HCT116 (cell line): Measurements from ENCODE around the gene GAK. TPM values are rescaled to one million over a fixed set of nuclear protein-coding genes. Genes with fewer than 3 reads are reported as not detected.

Source experiments
- ATAC-seq: fragments of 200-7000 bp; cut with Tn5 transposase; 2 replicates; pipeline ENCODE4 v1.9.1; 2020; ENCODE audit warnings: mild to moderate bottlenecking, moderate library complexity
- BruUV-seq: library from RNA; stranded (reverse); fragments of 400-500 nt; replicated peaks from 2 replicates; lab custom pipeline; 2021; lab: Mats Ljungman, UMichigan
- CTCF ChIA-PET: fragments of 300-600 bp; sonication (Branson Sonifier 250); formaldehyde crosslinking; loops from one replicate; lab custom pipeline; 2021; ENCODE audit warnings: antibody characterized with exemption; lab: Charles Lee
- POLR2A ChIA-PET: fragments of 300-600, 350-600 bp; sonication (Branson Sonifier 250); formaldehyde crosslinking; loops from one replicate; lab custom pipeline; 2021; ENCODE audit warnings: antibody characterized with exemption; lab: Charles Lee
- RAD21 ChIA-PET, 2 experiments: fragments of 300-600 bp; sonication (Branson Sonifier 250); formaldehyde crosslinking; loops; one replicate each; lab custom pipeline; 2023; ENCODE audit warnings: low total read pairs in 2 of 2; ENCODE audit not compliant: uncharacterized antibody in 2 of 2, unreplicated experiment in 2 of 2, low non-redundant PET in 1 of 2; lab: Charles Lee
- DNase-seq: peaks from one replicate; pipeline ENCODE4 v3.0.0-alpha.2; 2010; ENCODE audit warnings: low read depth, low spot score
- H2AFZ ChIP-seq: fragments of 200-600 bp; shearing (Covaris generic), sonication (generic); 2 replicates; pipeline ENCODE4 v1.6.1; 2017; ENCODE audit warnings: low read depth, mixed run types, mixed read lengths, antibody characterized with exemption, low read length; ENCODE audit not compliant: poor library complexity, severe bottlenecking
- H3K27ac ChIP-seq: 2 replicates; pipeline ENCODE4 v1.5.1; 2012; ENCODE audit warnings: low read depth, low read length
- H3K27me3 ChIP-seq: fragments of 200-600 bp; sonication (generic); 2 replicates; pipeline ENCODE4 v1.6.1; 2016; ENCODE audit warnings: mixed run types, low read length, mixed read lengths; ENCODE audit not compliant: insufficient read depth
- H3K36me3 ChIP-seq, 2 experiments: fragments of 200-500 bp in 1 of 2; fragments of 200-600 bp in 1 of 2; sonication (Bioruptor generic) in 1 of 2; sonication (generic) in 1 of 2; 2 replicates each; pipeline versions ENCODE4 v1.5.1 to v1.6.1; 2014 to 2016; ENCODE audit warnings: low read length in 2 of 2, inconsistent platforms in 1 of 2, mixed read lengths in 1 of 2, mixed run types in 1 of 2; ENCODE audit not compliant: insufficient read depth in 2 of 2, control insufficient read depth in 1 of 2
- H3K4me1 ChIP-seq, 2 experiments: fragments of 200-600 bp in 1 of 2; sonication (generic) in 1 of 2; 2 replicates each; pipeline versions ENCODE4 v1.5.1 to v1.6.1; 2012 to 2017; ENCODE audit warnings: low read length in 2 of 2, inconsistent platforms in 1 of 2, mild to moderate bottlenecking in 1 of 2, mixed read lengths in 1 of 2, mixed run types in 1 of 2, moderate library complexity in 1 of 2; ENCODE audit not compliant: insufficient read depth in 2 of 2, control insufficient read depth in 1 of 2
- H3K4me2 ChIP-seq: fragments of 200-600 bp; sonication (generic); 2 replicates; pipeline ENCODE4 v1.6.1; 2017; ENCODE audit warnings: mixed run types, low read length, mixed read lengths
- H3K4me3 ChIP-seq, 2 experiments: fragments of 200-600 bp in 1 of 2; sonication (generic) in 1 of 2; replicated peaks in 1 of 2; 2 replicates each; pipeline ENCODE4 v1.5.1; 2011 to 2016; ENCODE audit warnings: low read length in 2 of 2, control low read depth in 1 of 2, low read depth in 1 of 2, mild to moderate bottlenecking in 1 of 2, mixed read lengths in 1 of 2, mixed run types in 1 of 2
- H3K79me2 ChIP-seq: fragments of 200-600 bp; sonication (generic); 2 replicates; pipeline ENCODE4 v1.6.1; 2017; ENCODE audit warnings: mild to moderate bottlenecking, mixed run types, low read length, moderate library complexity, mixed read lengths; ENCODE audit not compliant: insufficient read depth
- H3K9ac ChIP-seq: fragments of 200-600 bp; sonication (generic); 2 replicates; pipeline ENCODE4 v1.6.1; 2016; ENCODE audit warnings: low read length, mixed read lengths
- H3K9me2 ChIP-seq: fragments of 200-600 bp; sonication (generic), shearing (Covaris generic); 2 replicates; pipeline ENCODE4 v1.6.1; 2017; ENCODE audit warnings: mixed run types, mild to moderate bottlenecking, moderate library complexity; ENCODE audit not compliant: insufficient read depth
- H3K9me3 ChIP-seq, 2 experiments: fragments of 200-500 bp in 1 of 2; fragments of 200-600 bp in 1 of 2; sonication (Bioruptor generic) in 1 of 2; sonication (generic) in 1 of 2; 2 replicates each; pipeline ENCODE4 v1.6.1; 2014 to 2017; ENCODE audit warnings: low read length in 2 of 2, mixed read lengths in 2 of 2, inconsistent platforms in 1 of 2, low read depth in 1 of 2, mild to moderate bottlenecking in 1 of 2, mixed run types in 1 of 2, moderate library complexity in 1 of 2; ENCODE audit not compliant: control insufficient read depth in 1 of 2, insufficient read depth in 1 of 2
- H4K20me1 ChIP-seq: fragments of 200-600 bp; sonication (generic), shearing (Covaris generic); 2 replicates; pipeline ENCODE4 v1.6.1; 2017; ENCODE audit warnings: mixed run types, mild to moderate bottlenecking, moderate library complexity; ENCODE audit not compliant: insufficient read depth
- CTCF ChIP-seq, 3 experiments: fragments of 200-600 bp in 1 of 3; sonication (generic) in 1 of 3; IDR thresholded peaks in 2 of 3; conservative IDR thresholded peaks in 1 of 3; 2 replicates each; pipeline ENCODE4 v1.5.1; 2012 to 2017; ENCODE audit warnings: low read depth in 2 of 3, low read length in 2 of 3, antibody characterized with exemption in 1 of 3, borderline replicate concordance in 1 of 3, control low read depth in 1 of 3, mild to moderate bottlenecking in 1 of 3, mixed read lengths in 1 of 3, mixed run types in 1 of 3, moderate library complexity in 1 of 3; ENCODE audit not compliant: insufficient read depth in 1 of 3
- EGR1 ChIP-seq: IDR thresholded peaks from 2 replicates; pipeline ENCODE4 v1.6.1; 2012; ENCODE audit warnings: low read depth
- ELF1 ChIP-seq: IDR thresholded peaks from 2 replicates; pipeline ENCODE4 v1.6.1; 2012; ENCODE audit warnings: low read depth, borderline replicate concordance
- EZH2 ChIP-seq: fragments of 200-600 bp; sonication (generic); IDR thresholded peaks from 2 replicates; pipeline ENCODE4 v1.6.1; 2017; ENCODE audit warnings: antibody characterized with exemption, mixed run types
- FOSL1 ChIP-seq: IDR thresholded peaks from 2 replicates; pipeline ENCODE4 v1.6.1; 2012; ENCODE audit warnings: low read depth
- MAX ChIP-seq: IDR thresholded peaks from 2 replicates; pipeline ENCODE4 v1.6.1; 2012
- POLR2A ChIP-seq: IDR thresholded peaks from 2 replicates; pipeline ENCODE4 v1.7.0; 2011; ENCODE audit warnings: borderline replicate concordance; ENCODE audit not compliant: insufficient read depth, insufficient read length; ENCODE audit errors: extremely low read depth
- POLR2AphosphoS5 ChIP-seq: IDR thresholded peaks from 2 replicates; pipeline ENCODE4 v1.6.1; 2011; ENCODE audit warnings: mild to moderate bottlenecking, low read depth, low read length, moderate library complexity
- RAD21 ChIP-seq: IDR thresholded peaks from 2 replicates; pipeline ENCODE4 v1.6.1; 2012; ENCODE audit warnings: low read depth, mild to moderate bottlenecking
- SIN3A ChIP-seq: IDR thresholded peaks from 2 replicates; pipeline ENCODE4 v1.6.1; 2012; ENCODE audit warnings: low read depth
- SP1 ChIP-seq: IDR thresholded peaks from 2 replicates; pipeline ENCODE4 v1.6.1; 2012; ENCODE audit warnings: low read depth
- SRF ChIP-seq: IDR thresholded peaks from 2 replicates; pipeline ENCODE4 v1.6.1; 2012; ENCODE audit warnings: low read depth
- TCF7L2 ChIP-seq: IDR thresholded peaks from 2 replicates; pipeline ENCODE4 v1.7.0; 2011; ENCODE audit warnings: borderline replicate concordance, inconsistent platforms; ENCODE audit not compliant: insufficient read depth, insufficient read length; ENCODE audit errors: extremely low read depth
- ZFX ChIP-seq: fragments of 450-650 bp; IDR thresholded peaks from 2 replicates; pipeline ENCODE4 v1.6.1; 2017
- ZNF274 ChIP-seq: fragments of 200-500 bp; sonication (Bioruptor generic); IDR thresholded peaks from 2 replicates; pipeline ENCODE4 v1.6.1; 2014; ENCODE audit warnings: mild to moderate bottlenecking, low read depth, low read length, inconsistent platforms
- intact Hi-C: fragments of 100-400 bp; cut with micrococcal nuclease; formaldehyde crosslinking; loops from 2 replicates; pipeline ENCODE4 v1.10.0; 2022
- total RNA-seq: library from RNA; stranded (reverse); gene quantifications from one replicate; pipeline ENCODE4 v1.2.1, GENCODE V29; 2021; ENCODE audit not compliant: unreplicated experiment

The GAK gene
- total RNA-seq, 1 experiment from 2014 or later, result 123 TPM

- TF ChIP-seq EZH2 (no peak), TCF7L2 (no peak), SRF (no peak), POLR2AphosphoS5 (no peak), SIN3A (no peak), SP1 (no peak), MAX (no peak), ELF1 (no peak), EGR1 (no peak), RAD21 (no peak)
Observed at GRCh38 chr4:883377-884095, 48.6 kb downstream of the GAK start (continued).

GRCh38 chr4:882646-883045, 49.5 kb downstream of the GAK start:
- intact Hi-C loops, result no loop called here
- TF ChIP-seq ELF1 (no peak), TCF7L2 (no peak), POLR2A (no peak), EZH2 (no peak), CTCF (IDR thresholded peaks at IDR 0.05 in 2 of 3, conservative IDR thresholded peaks at IDR 0.05 in 1 of 3; ENCODE audit: borderline replicate concordance in 1 of 3, insufficient read depth in 1 of 3, low read depth in 2 of 3, low read length in 2 of 3) (no peak), FOSL1 (no peak), ZFX (no peak), EGR1 (no peak), SP1 (no peak), ZNF274 (no peak)
- Histone ChIP-seq H3K27ac (no peak overlapping the region), H2AFZ (no peak overlapping the region), H3K9me3 (no peaks in the 10 kb centered on the region), H3K79me2 (no peaks in the 10 kb centered on the region), H3K4me2 (no peak overlapping the region), H3K36me3 (peaks cover 6 to 7% of the 10 kb centered on the region in 2 experiments; a peak in 3 of 4 replicates), H3K27me3 (no peaks in the 10 kb centered on the region), H3K4me3 (no peak overlapping the region), H3K9ac (no peak overlapping the region), H3K4me1 (no peaks in the 10 kb centered on the region), H4K20me1 (no peaks in the 10 kb centered on the region), H3K9me2 (no peaks in the 10 kb centered on the region)
- POLR2A ChIA-PET, result no interaction called here
- BruUV-seq, result no TSS peak
- CTCF ChIA-PET, result no interaction called here
- no peak for ATAC-seq
- no peak for DNase-seq
- RAD21 ChIA-PET, result no interaction called here
